ENCODE results near the gene TTC13. TPM values are rescaled to one million over a fixed set of nuclear protein-coding genes. Genes with fewer than 3 reads are reported as not detected.

Gene TTC13
- total and polyA plus RNA-seq, 2 of the 4 experiments (the other 2 are of a cell fraction): 6.1 to 9.1 TPM

DNA sequence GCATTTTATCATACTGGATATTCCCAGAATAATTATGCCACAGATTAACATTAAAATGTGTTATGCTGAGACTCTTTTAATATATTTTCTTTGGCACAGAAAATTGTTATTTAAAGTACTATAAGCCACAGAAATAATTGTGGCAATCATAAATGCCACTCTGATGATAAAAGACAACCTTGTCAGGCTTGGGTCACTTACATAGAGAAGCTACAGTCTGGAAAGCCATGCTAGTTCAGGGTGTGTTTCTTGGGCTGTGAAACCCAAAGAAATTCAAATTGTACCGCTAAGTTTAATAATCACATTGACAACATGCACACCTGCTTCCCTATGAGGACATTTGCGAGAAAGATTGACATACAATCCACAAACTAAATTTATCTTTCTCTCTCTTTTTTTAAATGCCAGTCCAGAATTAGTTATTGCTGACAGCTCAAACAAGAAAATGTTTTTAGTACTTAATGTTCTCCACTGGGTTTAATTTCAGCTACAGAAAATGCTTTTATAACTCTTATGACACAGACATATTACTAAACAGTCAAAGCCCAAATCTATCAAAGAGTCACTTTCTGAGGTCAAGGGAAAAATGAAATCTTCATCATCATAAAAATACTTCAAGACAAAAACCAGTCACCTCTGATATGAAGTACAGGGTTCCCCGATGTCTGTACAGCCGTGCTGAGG lies 38.7 kb downstream of the TTC13 start:
- no peak for ATAC-seq (ENCODE audit: low read depth)
- intact Hi-C loops (cut with micrococcal nuclease): loop anchor here (5.0 kb wide), 1 partner anchor 37 kb away; the partner anchor contains the start of genes ARV1 and TTC13
- Histone ChIP-seq H4K20me1 (ENCODE audit: insufficient read depth, low read length) (no peaks in the 10 kb centered on the region), H3K27me3 (ENCODE audit: control insufficient read depth, insufficient read depth, low read length) (no peaks in the 10 kb centered on the region), H2AFZ (replicated peaks; ENCODE audit: low read length, poor library complexity) (no peak overlapping the region), H2BK15ac (ENCODE audit: low read depth, low read length) (no peak overlapping the region), H3K27ac (ENCODE audit: insufficient read depth, low read length) (no peak overlapping the region), H3K4me3 (ENCODE audit: insufficient read depth, low read depth, low read length) (no peak overlapping the region), H3K9me3 (ENCODE audit: control insufficient read depth, insufficient read depth, low read length) (no peaks in the 10 kb centered on the region), H3K79me1 (ENCODE audit: low read depth in 1 of 2, low read length in 2 of 2) (no peaks in the 10 kb centered on the region; a peak in 1 of 4 replicates), H3K9ac (ENCODE audit: low read depth, low read length) (no peak overlapping the region), H3K36me3 (ENCODE audit: control insufficient read depth, insufficient read depth, low read length) (no peaks in the 10 kb centered on the region), H2AK9ac (replicated peaks; ENCODE audit: low read depth, low read length, poor library complexity) (no peak overlapping the region), H4K91ac (ENCODE audit: insufficient read depth, low read depth, low read length) (no peak overlapping the region), H2BK5ac (ENCODE audit: low read depth, low read length, poor library complexity, severe bottlenecking) (no peak overlapping the region), H2BK120ac (ENCODE audit: low read depth, low read length) (no peak overlapping the region), H3K9me1 (ENCODE audit: insufficient read depth, low read length) (no peaks in the 10 kb centered on the region; the same call in 1 of the 2 replicates), H2BK20ac (ENCODE audit: low read depth, low read length) (no peak overlapping the region), H3K4ac (ENCODE audit: low read depth, low read length) (no peak overlapping the region), H4K8ac (ENCODE audit: low read depth in 2 of 2, low read length in 2 of 2) (no peak overlapping the region), H4K5ac (ENCODE audit: low read depth, low read length) (no peak overlapping the region), H3K56ac (ENCODE audit: extremely low read depth, insufficient read depth, low read length) (no peak overlapping the region), H3K18ac (ENCODE audit: low read depth, low read length) (no peak overlapping the region), H2AK5ac (ENCODE audit: low read depth, low read length) (no peak overlapping the region), H3K14ac (replicated peaks; ENCODE audit: low read depth, low read length) (no peak overlapping the region), H3K23ac (ENCODE audit: low read depth, low read length) (no peak overlapping the region), H3K4me1 (ENCODE audit: control insufficient read depth, insufficient read depth, low read length) (peaks cover 7% of the 10 kb centered on the region), H3K4me2 (ENCODE audit: low read depth, low read length) (no peak overlapping the region)
- dilution Hi-C loops (cut with HindIII; ENCODE audit: low sequenced_read_pairs, unreplicated experiment): no loop called here
- no TSS peak for BruUV-seq (replicated peaks)
- CTCF ChIA-PET: no interaction called here
- no peak for DNase-seq
- POLR2A ChIA-PET (ENCODE audit: unreplicated experiment): no interaction called here
- no CpG with 5 or more reads among the region's 4 CpGs for WGBS, 2 experiments (ENCODE audit: extremely low coverage in 2 of 2, insufficient read length in 1 of 2)
- in situ Hi-C loops (cut with MboI; ENCODE audit: low sequenced_read_pairs): no loop called here
- TF ChIP-seq FOS (IDR thresholded peaks at IDR 0.05; ENCODE audit: low read depth, low read length) (no peak), BHLHE40 (IDR thresholded peaks at IDR 0.05; ENCODE audit: low read depth, low read length) (no peak), CEBPB (IDR thresholded peaks at IDR 0.05; ENCODE audit: low read depth, low read length) (no peak), MXI1 (IDR thresholded peaks at IDR 0.05; ENCODE audit: borderline replicate concordance, low read depth, low read length) (no peak), MAFK (IDR thresholded peaks at IDR 0.05; ENCODE audit: low read depth, low read length) (no peak), RAD21 (IDR thresholded peaks at IDR 0.05; ENCODE audit: low read length) (no peak), SMC3 (IDR thresholded peaks at IDR 0.05; ENCODE audit: low read depth, low read length) (no peak), POLR2A (IDR thresholded peaks at IDR 0.05; ENCODE audit: low read depth, low read length) (no peak), RCOR1 (IDR thresholded peaks at IDR 0.05; ENCODE audit: insufficient replicate concordance, low read length) (no peak), MAZ (IDR thresholded peaks at IDR 0.05; ENCODE audit: borderline replicate concordance, low read depth, low read length) (no peak)
- TF ChIP-seq, protein P1, sequence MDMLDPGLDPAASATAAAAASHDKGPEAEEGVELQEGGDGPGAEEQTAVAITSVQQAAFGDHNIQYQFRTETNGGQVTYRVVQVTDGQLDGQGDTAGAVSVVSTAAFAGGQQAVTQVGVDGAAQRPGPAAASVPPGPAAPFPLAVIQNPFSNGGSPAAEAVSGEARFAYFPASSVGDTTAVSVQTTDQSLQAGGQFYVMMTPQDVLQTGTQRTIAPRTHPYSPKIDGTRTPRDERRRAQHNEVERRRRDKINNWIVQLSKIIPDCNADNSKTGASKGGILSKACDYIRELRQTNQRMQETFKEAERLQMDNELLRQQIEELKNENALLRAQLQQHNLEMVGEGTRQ (IDR thresholded peaks at IDR 0.05; ENCODE audit: low read depth, low read length): no peak
- TF ChIP-seq, protein P2, sequence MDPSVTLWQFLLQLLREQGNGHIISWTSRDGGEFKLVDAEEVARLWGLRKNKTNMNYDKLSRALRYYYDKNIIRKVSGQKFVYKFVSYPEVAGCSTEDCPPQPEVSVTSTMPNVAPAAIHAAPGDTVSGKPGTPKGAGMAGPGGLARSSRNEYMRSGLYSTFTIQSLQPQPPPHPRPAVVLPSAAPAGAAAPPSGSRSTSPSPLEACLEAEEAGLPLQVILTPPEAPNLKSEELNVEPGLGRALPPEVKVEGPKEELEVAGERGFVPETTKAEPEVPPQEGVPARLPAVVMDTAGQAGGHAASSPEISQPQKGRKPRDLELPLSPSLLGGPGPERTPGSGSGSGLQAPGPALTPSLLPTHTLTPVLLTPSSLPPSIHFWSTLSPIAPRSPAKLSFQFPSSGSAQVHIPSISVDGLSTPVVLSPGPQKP (IDR thresholded peaks at IDR 0.05; ENCODE audit: borderline replicate concordance, low read depth, low read length): no peak
